ENCODE data around the gene OR14C36.
"Not testable (repeated sequence)": the region's sequence is repeated elsewhere in the genome, so short reads cannot be mapped to it uniquely, and the experiment has no call there.

The OR14C36 gene, protein sequence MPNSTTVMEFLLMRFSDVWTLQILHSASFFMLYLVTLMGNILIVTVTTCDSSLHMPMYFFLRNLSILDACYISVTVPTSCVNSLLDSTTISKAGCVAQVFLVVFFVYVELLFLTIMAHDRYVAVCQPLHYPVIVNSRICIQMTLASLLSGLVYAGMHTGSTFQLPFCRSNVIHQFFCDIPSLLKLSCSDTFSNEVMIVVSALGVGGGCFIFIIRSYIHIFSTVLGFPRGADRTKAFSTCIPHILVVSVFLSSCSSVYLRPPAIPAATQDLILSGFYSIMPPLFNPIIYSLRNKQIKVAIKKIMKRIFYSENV

GRCh38 chr1:248348475-248348874 lies at the start of gene OR14C36:
Gene OR14C36, plus strand, starts transcription at chr1:248348775. Its CDS starts 0 bp downstream, at chr1:248348775.
- DNase-seq (ENCODE audit: insufficient read length, low spot score), result no peak

DNA sequence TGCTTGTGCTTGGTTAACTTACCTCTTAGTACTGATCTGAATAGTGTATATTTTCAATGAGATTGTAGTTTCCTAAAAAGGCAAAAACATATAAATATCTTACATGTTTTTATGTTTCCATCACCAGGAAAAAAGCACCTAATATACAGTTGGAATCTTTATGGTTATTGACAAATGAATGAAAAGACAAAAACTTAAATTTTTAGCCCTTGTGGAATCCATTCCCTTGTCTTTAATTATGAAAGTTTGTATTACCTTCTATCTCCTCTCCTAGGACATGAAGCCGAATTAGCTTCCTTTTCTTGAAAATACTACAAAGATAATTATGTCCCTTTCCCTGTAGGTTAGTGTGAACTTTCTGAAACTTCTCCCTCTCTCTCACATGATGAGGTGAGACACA lies 45.3 kb upstream of the OR14C36 start, which contains the start of gene OR2T12:
TSS of gene OR2T12 (minus strand) at position 101 of the 400 bp plus-strand sequence. CDS start 7,846 bp downstream, outside the sequence.
- FAIRE-seq (no peak), DNase-seq (ENCODE audit: insufficient read length, low spot score) (no peak)

More at GRCh38 chr1:248348475-248348874, at the start of gene OR14C36:
- no peak for FAIRE-seq

GRCh38 chr1:248305672-248306071 lies 42.9 kb upstream of the OR14C36 start:
- not testable (repeated sequence) for FAIRE-seq

DNA sequence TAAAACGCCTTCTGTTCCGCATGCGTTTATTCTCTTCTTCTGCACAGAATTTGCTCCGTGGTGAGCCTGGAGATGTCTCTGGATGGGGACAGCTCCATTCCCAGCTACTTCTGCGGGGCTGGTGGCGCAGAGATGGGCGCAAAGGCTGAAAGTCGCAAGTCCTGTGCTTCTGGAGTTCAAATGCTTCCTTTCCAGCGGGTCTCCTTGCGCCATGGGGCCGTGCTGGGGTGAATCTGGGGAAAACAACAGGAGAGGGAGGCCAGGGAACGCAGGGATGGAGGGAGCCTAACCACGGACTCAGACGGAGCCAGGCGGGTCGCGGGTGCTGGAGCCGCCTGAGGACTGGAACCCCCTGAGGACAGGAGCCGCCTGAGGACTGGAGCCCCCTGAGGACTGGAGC lies 42.5 kb upstream of the OR14C36 start:
- no peak for DNase-seq (ENCODE audit: insufficient read length, low spot score)
- FAIRE-seq, result no peak

More at GRCh38 chr1:248305672-248306071, 42.9 kb upstream of the OR14C36 start:
- not testable (repeated sequence) for DNase-seq (ENCODE audit: insufficient read length, low spot score)

DNA sequence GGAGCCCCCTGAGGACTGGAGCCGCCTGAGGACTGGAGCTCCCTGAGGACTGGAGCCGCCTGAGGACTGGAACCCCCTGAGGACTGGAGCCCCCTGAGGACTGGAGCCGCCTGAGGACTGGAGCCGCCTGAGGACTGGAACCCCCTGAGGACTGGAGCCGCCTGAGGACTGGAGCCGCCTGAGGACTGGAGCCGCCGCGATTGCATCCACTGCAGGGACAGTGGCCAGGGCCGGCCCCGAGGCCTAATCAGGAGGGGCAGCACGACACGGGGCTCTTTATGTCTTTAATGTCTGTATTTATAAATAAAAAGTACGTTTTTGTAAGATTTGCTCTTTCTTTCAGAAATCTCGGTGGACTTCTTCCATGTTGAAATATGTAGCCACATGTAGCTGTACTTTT lies 41.8 kb upstream of the OR14C36 start:
- not testable (repeated sequence) for DNase-seq (ENCODE audit: insufficient read length, low spot score); FAIRE-seq

- DNase-seq (ENCODE audit: insufficient read length, low spot score) (no peak), FAIRE-seq (no peak)
Observed at GRCh38 chr1:248316796-248317195, 31.8 kb upstream of the OR14C36 start.

DNA sequence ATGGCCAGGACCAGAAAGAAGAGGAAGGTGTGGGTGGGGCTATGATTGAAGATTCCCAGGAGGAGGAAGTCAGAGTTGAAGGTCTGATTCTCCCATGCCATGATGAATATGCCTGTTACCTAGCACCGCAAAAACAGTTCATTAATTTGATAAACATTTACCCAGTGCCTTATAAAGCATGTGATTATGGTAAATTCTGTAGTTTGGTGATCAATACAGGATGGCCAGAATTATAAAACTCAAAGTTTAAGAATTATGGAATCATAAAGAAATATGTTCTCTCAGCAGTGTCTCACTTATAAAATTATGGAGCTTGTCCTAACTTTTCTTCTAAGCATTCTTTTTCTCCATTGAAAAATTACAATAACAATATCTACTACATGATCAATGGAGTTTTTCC lies 24.1 kb upstream of the OR14C36 start, which contains the start of gene OR2M7:
TSS of gene OR2M7 (minus strand) at position 101 of the 400 bp plus-strand sequence. CDS start at position 101, 0 bp downstream.
- FAIRE-seq (no peak), DNase-seq (ENCODE audit: insufficient read length, low spot score) (no peak)

DNA sequence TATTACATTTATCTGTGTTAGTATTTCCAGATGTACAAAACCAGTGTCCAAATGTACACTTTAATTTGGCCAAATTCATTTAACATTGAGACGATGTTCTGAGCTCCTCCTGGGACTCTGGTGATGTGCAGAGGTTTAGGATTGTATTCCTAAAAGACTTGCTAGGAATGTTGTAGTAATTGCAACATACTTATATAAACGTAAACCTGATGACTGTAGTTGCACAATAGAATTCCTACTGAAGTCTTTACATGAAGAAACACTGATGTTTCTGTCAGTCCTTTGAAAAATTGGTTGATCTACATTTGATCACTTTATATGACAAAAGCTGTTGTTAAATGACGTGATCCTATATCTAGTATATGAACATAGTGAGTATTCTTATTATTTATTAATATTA lies 5.1 kb upstream of the OR14C36 start:
- no peak for DNase-seq (ENCODE audit: insufficient read length, low spot score)
- FAIRE-seq, result no peak

DNA sequence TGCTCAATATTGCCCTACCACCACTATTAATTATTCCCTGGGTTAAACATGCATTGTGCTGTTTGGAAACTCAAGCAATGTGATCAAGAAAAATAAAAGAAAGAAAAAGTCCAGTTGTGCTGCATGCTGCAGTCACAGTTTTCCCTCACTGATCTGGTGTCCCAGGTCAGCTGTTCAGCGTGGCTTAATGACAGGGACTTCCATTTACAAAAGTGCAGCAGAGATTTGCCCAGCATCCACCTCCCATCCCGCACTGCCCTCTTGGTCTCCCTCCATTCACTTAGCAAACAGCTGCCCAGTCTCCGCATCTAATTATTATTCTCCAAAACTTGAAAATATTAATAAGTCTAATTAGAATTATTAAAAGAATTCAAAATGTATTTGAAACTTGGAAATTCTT lies 10.8 kb downstream of the OR14C36 start:
- no peak for DNase-seq (ENCODE audit: insufficient read length, low spot score)
- no peak for FAIRE-seq

DNA sequence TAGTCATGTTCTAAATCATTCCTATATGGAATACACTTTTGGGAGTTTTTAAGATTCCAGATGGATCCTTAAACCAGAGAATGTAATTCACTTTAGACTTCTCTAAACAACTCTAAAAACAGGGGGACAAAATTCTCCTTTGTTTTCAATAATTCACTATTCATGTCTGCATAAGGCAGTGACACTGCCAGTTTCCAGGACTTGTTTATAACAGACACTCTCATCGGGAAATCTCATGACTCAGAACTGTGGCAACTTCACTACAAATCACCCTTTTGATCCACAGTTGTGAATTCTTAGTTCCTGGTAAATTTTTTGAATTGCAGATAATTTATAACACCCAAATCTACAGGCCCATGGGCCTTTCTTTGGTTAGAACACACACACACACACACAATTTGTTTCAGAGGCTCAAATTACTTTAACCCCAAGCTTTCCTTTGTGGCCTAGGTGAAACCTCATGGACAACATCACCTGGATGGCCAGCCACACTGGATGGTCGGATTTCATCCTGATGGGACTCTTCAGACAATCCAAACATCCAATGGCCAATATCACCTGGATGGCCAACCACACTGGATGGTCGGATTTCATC lies 12.6 kb downstream of the OR14C36 start, which contains the start of gene OR2T4:
TSS of gene OR2T4 (plus strand) at position 545 of the 595 bp plus-strand sequence. CDS start at position 545, 0 bp downstream.
- FAIRE-seq (no peak), DNase-seq (ENCODE audit: insufficient read length, low spot score) (no peak)

DNA sequence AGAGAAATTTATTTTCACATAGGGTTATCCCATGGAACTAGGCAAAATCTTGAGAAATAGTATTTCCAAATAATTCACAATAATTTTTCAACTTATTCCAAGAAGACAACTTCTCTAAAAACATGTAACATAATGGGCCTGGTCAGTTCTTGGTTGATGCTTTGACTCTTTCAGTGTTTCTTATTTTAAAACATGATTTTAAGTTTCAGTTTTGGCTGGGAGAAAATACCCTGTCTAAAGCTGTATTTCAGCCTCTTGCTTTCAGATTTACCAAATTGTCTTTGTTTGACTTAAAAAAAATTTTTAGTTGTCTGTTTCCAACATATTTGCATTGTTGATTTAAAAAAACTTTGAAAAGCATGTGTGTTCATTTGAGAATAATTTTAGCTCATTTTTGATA lies 18.0 kb downstream of the OR14C36 start:
- no peak for FAIRE-seq
- DNase-seq (ENCODE audit: insufficient read length, low spot score), result no peak

DNA sequence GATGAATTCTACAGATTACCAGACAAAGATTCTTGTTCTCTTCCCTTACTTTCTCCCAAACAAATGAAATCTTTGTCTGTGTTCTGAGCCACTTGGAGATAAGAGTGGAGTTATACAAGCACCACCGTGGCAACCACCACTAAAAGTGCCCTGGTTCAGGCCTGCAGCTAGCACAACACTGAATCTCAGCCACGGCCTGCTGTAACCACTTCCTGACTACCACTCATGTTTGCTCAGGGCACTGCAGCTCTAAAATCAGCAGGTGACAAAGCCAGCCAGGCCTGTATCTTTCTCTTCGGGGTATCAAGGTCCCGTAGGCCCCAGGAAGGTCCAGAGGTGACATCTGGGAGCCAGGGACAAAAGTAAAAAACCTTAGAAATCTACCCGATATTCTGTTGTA lies 23.8 kb downstream of the OR14C36 start:
- DNase-seq (ENCODE audit: insufficient read length, low spot score), result no peak
- no peak for FAIRE-seq

GRCh38 chr1:248373761-248374160 lies 25.2 kb downstream of the OR14C36 start:
- no peak for FAIRE-seq
- no peak for DNase-seq (ENCODE audit: insufficient read length, low spot score)

DNA sequence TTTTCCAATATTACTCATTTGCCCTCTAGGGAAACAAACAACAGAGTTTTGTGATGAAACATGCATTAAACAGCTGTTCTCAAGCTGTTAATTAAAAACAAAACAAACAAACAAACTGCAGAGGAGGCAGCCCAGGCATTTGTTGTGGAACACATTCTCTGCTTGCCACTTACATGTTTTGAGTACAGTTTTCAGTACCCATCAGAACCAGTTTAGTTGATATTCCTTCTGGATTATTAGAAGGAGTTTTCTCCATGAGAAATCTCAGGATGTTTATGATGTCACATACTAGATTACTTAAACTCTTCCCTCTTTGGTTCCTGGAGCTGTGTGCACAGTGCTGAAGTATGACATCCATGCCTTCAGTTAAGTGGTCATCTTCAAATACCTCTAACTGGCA lies 26.9 kb downstream of the OR14C36 start, which contains the start of gene OR2T6:
TSS of gene OR2T6 (plus strand) at position 301 of the 400 bp plus-strand sequence. CDS start 11,863 bp downstream, outside the sequence.
- no peak for DNase-seq (ENCODE audit: insufficient read length, low spot score)
- FAIRE-seq, result no peak

DNA sequence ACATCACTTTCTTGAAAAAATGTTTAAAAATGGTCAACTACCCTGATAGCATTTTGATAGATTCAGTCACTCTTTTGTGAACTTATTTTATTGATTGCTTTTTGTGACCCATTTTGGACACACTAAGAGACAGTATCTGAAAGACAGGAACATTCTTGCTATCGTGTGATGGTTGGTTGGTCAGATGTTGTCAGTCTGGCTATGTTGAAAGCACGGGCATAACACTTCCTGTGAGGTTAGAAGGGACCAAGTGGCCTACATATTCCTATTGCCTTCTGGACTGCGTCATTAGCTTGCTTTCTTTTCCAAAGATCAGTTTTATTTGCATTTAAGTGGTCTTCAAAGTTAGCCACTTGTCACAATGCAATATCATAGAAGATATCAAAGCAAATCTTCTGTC lies 28.3 kb downstream of the OR14C36 start:
- no peak for DNase-seq (ENCODE audit: insufficient read length, low spot score)
- FAIRE-seq, result no peak

DNA sequence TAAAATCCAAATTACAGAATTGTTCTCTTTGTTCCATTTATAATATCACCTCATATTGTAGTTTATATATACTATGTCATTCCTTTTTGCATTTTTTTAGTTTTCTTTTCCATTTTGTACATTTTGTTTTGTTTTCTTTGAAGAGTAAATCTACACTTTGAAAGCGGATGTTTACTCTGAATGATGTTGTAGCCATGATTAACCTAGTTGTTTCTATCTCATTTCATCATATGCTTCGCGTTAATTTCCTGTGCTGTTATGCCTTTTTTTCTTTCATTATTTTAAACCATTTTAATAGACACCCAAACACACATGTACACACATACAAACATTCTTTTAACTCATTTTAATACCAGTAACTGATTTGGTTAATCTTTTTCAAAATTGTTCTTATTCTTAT lies 32.3 kb downstream of the OR14C36 start:
- FAIRE-seq (no peak), DNase-seq (ENCODE audit: insufficient read length, low spot score) (no peak)

- FAIRE-seq (no peak), DNase-seq (ENCODE audit: insufficient read length, low spot score) (no peak)
Observed at GRCh38 chr1:248388426-248388825, 39.9 kb downstream of the OR14C36 start.

DNA sequence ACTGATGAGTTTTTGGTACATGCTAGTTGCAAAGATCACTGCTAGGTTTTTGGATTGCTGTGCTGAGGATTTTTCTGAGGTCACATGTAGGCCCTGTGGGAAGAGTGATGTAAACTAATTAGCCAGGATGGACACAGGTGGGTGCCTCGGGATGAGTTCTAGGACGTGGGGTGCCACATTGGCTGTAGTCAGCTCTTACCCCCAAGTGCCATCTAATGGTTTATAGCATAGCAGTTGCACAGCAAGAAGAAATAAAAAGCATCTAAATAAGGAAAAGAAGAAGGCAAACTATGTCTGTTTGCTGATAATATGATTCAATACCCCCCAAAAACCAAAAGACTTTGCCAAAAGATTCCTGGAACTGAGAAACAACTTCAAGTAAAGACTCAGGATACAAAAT lies 44.5 kb downstream of the OR14C36 start:
- DNase-seq (ENCODE audit: insufficient read length, low spot score) (no peak), FAIRE-seq (no peak)
